ENCODE measurements around the gene SAPCD1.
"Not testable (repeated sequence)": the region's sequence is repeated elsewhere in the genome, so short reads cannot be mapped to it uniquely, and the experiment has no call there.

DNA sequence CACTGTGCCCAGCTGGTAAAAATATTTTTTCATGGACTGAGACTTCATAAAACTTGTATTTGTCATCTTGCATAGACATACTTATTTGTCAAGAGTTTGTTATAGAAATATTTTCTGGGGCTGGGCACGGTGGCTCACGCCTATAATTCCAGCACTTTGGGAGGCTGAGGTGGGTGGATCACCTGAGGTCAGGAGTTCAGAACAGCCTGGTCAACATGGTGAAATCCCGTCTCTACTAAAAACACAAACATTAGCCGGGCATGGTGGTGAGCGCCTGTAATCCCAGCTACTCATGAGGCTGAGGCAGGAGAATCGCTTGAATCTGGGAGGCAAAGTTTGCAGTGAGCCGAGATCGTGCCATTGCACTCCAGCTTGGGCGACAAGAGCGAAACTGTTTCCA, 46.1 kb downstream of the SAPCD1 start:
- TF ChIP-seq POLR2AphosphoS5, POLR2A (IDR thresholded peaks at IDR 0.05): not testable (repeated sequence)
- TF ChIP-seq, protein P1, sequence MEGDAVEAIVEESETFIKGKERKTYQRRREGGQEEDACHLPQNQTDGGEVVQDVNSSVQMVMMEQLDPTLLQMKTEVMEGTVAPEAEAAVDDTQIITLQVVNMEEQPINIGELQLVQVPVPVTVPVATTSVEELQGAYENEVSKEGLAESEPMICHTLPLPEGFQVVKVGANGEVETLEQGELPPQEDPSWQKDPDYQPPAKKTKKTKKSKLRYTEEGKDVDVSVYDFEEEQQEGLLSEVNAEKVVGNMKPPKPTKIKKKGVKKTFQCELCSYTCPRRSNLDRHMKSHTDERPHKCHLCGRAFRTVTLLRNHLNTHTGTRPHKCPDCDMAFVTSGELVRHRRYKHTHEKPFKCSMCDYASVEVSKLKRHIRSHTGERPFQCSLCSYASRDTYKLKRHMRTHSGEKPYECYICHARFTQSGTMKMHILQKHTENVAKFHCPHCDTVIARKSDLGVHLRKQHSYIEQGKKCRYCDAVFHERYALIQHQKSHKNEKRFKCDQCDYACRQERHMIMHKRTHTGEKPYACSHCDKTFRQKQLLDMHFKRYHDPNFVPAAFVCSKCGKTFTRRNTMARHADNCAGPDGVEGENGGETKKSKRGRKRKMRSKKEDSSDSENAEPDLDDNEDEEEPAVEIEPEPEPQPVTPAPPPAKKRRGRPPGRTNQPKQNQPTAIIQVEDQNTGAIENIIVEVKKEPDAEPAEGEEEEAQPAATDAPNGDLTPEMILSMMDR (IDR thresholded peaks at IDR 0.05 in 8 of 11, conservative IDR thresholded peaks at IDR 0.05 in 3 of 11) = not testable (repeated sequence)
